Liver (tissue), 3 donors: ENCODE measurements around the gene TDRD7.

Experiments used
- GABPA ChIP-seq, 2 donors: IDR thresholded peaks in 1 of 2; conservative IDR thresholded peaks in 1 of 2; 2 replicates each; pipeline ENCODE4 v1.6.1; 2016; ENCODE audit warnings: antibody characterized with exemption in 2 of 2, mild to moderate bottlenecking in 1 of 2, moderate library complexity in 1 of 2
- JUND ChIP-seq, 2 donors: IDR thresholded peaks; 2 replicates each; pipeline ENCODE4 v1.6.1; 2016; ENCODE audit warnings: antibody characterized with exemption in 2 of 2
- RAD21 ChIP-seq, 2 donors: IDR thresholded peaks; 2 replicates each; pipeline ENCODE4 v1.6.1; 2016; ENCODE audit warnings: antibody characterized with exemption in 2 of 2, mild to moderate bottlenecking in 2 of 2
- RXRA ChIP-seq, 2 donors: IDR thresholded peaks; 2 replicates each; pipeline ENCODE4 v1.6.1; 2017 to 2018; ENCODE audit warnings: antibody characterized with exemption in 2 of 2, mild to moderate bottlenecking in 1 of 2
- YY1 ChIP-seq: IDR thresholded peaks from 2 replicates; pipeline ENCODE4 v1.6.1; 2016; ENCODE audit warnings: antibody characterized with exemption, mild to moderate bottlenecking
- TF ChIP-seq, protein P1 (sequence below): fragments of 150-350 bp; IDR thresholded peaks from 2 replicates; pipeline ENCODE4 v1.5.1; 2017; ENCODE audit warnings: improper control_type of control experiment, low read depth, low read length; ENCODE audit not compliant: missing input control
- TF ChIP-seq, protein P2 (sequence below): IDR thresholded peaks from 2 replicates; pipeline ENCODE4 v1.6.1; 2016; ENCODE audit warnings: antibody characterized with exemption
- TF ChIP-seq, protein P3 (sequence below): IDR thresholded peaks from 2 replicates; pipeline ENCODE4 v1.6.1; 2016; ENCODE audit warnings: antibody characterized with exemption, mild to moderate bottlenecking
- donor health status: healthy.
- donor health status: healthy.

DNA sequence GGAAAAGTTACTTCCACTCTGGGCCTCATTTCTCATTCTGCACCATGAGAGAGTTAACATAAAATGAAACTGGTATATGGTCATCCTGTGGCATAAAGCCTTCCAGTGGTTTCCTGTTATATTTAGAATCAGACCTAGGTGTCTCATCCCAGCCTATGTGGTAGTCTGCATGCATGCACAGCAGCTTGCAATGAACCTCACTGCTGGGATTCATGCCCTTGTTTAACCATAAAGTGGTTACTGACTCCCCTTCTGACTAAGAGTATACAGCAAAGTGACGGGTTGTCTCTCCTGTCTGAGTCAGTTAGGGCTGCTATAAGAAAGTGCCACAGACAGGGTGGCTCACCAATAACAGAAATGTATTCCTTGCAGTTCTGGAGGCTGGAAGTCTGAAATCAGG, 14.7 kb upstream of the TDRD7 start:
- TF ChIP-seq, protein P1, sequence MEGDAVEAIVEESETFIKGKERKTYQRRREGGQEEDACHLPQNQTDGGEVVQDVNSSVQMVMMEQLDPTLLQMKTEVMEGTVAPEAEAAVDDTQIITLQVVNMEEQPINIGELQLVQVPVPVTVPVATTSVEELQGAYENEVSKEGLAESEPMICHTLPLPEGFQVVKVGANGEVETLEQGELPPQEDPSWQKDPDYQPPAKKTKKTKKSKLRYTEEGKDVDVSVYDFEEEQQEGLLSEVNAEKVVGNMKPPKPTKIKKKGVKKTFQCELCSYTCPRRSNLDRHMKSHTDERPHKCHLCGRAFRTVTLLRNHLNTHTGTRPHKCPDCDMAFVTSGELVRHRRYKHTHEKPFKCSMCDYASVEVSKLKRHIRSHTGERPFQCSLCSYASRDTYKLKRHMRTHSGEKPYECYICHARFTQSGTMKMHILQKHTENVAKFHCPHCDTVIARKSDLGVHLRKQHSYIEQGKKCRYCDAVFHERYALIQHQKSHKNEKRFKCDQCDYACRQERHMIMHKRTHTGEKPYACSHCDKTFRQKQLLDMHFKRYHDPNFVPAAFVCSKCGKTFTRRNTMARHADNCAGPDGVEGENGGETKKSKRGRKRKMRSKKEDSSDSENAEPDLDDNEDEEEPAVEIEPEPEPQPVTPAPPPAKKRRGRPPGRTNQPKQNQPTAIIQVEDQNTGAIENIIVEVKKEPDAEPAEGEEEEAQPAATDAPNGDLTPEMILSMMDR: no peak
- TF ChIP-seq, protein P2, sequence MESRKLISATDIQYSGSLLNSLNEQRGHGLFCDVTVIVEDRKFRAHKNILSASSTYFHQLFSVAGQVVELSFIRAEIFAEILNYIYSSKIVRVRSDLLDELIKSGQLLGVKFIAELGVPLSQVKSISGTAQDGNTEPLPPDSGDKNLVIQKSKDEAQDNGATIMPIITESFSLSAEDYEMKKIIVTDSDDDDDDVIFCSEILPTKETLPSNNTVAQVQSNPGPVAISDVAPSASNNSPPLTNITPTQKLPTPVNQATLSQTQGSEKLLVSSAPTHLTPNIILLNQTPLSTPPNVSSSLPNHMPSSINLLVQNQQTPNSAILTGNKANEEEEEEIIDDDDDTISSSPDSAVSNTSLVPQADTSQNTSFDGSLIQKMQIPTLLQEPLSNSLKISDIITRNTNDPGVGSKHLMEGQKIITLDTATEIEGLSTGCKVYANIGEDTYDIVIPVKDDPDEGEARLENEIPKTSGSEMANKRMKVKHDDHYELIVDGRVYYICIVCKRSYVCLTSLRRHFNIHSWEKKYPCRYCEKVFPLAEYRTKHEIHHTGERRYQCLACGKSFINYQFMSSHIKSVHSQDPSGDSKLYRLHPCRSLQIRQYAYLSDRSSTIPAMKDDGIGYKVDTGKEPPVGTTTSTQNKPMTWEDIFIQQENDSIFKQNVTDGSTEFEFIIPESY: no peak
- TF ChIP-seq YY1 (no peak), RAD21 (IDR thresholded peaks at IDR 0.05) (no peak), JUND (IDR thresholded peaks at IDR 0.05) (no peak), RXRA (IDR thresholded peaks at IDR 0.05) (no peak), GABPA (IDR thresholded peaks at IDR 0.05 in 1 of 2, conservative IDR thresholded peaks at IDR 0.05 in 1 of 2) (no peak)
- TF ChIP-seq, protein P3, sequence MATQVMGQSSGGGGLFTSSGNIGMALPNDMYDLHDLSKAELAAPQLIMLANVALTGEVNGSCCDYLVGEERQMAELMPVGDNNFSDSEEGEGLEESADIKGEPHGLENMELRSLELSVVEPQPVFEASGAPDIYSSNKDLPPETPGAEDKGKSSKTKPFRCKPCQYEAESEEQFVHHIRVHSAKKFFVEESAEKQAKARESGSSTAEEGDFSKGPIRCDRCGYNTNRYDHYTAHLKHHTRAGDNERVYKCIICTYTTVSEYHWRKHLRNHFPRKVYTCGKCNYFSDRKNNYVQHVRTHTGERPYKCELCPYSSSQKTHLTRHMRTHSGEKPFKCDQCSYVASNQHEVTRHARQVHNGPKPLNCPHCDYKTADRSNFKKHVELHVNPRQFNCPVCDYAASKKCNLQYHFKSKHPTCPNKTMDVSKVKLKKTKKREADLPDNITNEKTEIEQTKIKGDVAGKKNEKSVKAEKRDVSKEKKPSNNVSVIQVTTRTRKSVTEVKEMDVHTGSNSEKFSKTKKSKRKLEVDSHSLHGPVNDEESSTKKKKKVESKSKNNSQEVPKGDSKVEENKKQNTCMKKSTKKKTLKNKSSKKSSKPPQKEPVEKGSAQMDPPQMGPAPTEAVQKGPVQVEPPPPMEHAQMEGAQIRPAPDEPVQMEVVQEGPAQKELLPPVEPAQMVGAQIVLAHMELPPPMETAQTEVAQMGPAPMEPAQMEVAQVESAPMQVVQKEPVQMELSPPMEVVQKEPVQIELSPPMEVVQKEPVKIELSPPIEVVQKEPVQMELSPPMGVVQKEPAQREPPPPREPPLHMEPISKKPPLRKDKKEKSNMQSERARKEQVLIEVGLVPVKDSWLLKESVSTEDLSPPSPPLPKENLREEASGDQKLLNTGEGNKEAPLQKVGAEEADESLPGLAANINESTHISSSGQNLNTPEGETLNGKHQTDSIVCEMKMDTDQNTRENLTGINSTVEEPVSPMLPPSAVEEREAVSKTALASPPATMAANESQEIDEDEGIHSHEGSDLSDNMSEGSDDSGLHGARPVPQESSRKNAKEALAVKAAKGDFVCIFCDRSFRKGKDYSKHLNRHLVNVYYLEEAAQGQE: no peak
